Activated CD8-positive, alpha-beta T cell treated with anti-CD3 and anti-CD28 coated beads for 36 hours (primary cell): ENCODE measurements around the gene FAM53A. TPM values are rescaled to one million over a fixed set of nuclear protein-coding genes. Genes with fewer than 3 reads are reported as not detected.

Experiments used
- ATAC-seq: fragments of 200-7000 bp; cut with Tn5 transposase; one replicate; pipeline ENCODE4 v1.10.0; 2021; ENCODE audit warnings: mild to moderate bottlenecking, moderate library complexity
- CTCF ChIA-PET: fragments of 350-600 bp; sonication (Branson Sonifier 250); formaldehyde crosslinking; loops from one replicate; lab custom pipeline; 2021; ENCODE audit warnings: antibody characterized with exemption; lab: Charles Lee
- POLR2A ChIA-PET: fragments of 350-600 bp; sonication (Branson Sonifier 250); formaldehyde crosslinking; loops from one replicate; lab custom pipeline; 2021; ENCODE audit warnings: antibody characterized with exemption; lab: Charles Lee
- DNase-seq: peaks from one replicate; pipeline ENCODE4 v3.0.0-alpha.2; 2020
- H3K27ac Mint-ChIP-seq: one replicate; pipeline ENCODE4 v1.8.0; 2021; ENCODE audit warnings: mild to moderate bottlenecking, mixed read lengths
- H3K27me3 Mint-ChIP-seq: one replicate; pipeline ENCODE4 v1.8.0; 2021; ENCODE audit warnings: mixed read lengths
- H3K36me3 Mint-ChIP-seq: one replicate; pipeline ENCODE4 v1.8.0; 2021; ENCODE audit warnings: low read depth, mixed read lengths
- H3K4me1 Mint-ChIP-seq: one replicate; pipeline ENCODE4 v1.8.0; 2021; ENCODE audit warnings: low read depth, mixed read lengths
- H3K4me3 Mint-ChIP-seq: one replicate; pipeline ENCODE4 v1.8.0; 2021; ENCODE audit warnings: mild to moderate bottlenecking, moderate library complexity, mixed read lengths
- H3K9me3 Mint-ChIP-seq: one replicate; pipeline ENCODE4 v1.8.0; 2021; ENCODE audit warnings: mixed read lengths
- CTCF ChIP-seq: fragments of 200-600 bp; IDR thresholded peaks from one replicate; pipeline ENCODE4 v1.8.0; 2022; ENCODE audit warnings: antibody characterized with exemption, mild to moderate bottlenecking
- intact Hi-C: fragments of 100-400 bp; cut with micrococcal nuclease; formaldehyde crosslinking; loops from one replicate; pipeline ENCODE4 v1.10.0; 2022
- total RNA-seq, 2 experiments: library from RNA; stranded (reverse); gene quantifications; one replicate each; pipeline ENCODE4 v1.2.3, GENCODE V29; 2021

The FAM53A gene
- total RNA-seq, 2 experiments from 2014 or later: 1.2 to 1.8 TPM

DNA sequence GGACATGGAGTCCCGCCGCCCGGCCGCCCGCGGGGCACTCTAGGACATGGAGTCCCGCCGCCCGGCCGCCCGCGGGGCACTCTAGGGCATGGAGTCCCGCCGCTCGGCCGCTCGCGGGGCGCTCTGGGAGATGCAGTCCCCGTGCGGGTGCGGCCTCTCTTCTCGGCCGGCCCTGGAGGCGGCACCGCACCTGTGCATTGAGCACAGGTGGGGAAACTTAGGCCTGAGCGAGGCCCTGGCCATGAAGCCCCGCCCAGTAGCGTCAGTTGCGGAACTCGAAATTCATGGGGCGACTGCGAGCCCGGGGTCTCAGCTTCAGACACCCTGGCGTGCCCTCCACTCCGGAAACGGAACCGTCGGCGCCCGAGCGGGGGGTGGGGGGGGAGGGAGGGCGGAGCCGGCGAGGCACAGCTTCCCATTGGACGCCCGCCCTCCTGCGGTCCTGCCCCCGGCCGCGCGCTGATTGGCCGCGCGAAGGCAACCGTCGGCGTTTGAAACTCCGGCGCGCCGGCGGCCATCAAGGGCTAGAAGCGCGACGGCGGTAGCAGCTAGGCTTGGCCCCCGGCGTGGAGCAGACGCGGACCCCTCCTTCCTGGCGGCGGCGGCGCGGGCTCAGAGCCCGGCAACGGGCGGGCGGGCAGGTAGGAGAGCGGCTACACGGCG lies 37.0 kb upstream of the FAM53A start, which contains the start of the genes TACC3 and TMEM129:
Gene TACC3 (plus strand): TSS at position 519 of the 663 bp plus-strand sequence. CDS start 1,901 bp downstream, outside the sequence.
Gene TMEM129 (minus strand): TSS at position 321 of the 663 bp plus-strand sequence. CDS start 486 bp downstream, outside the sequence.
- peak; percentile 96 for DNase-seq
- H3K27ac Mint-ChIP-seq: peak within 1 kb of the TSS; percentile 99
- no peaks in the 10 kb centered on the region for H3K27me3 Mint-ChIP-seq
- intact Hi-C loops: no loop called here
- no peak for TF ChIP-seq CTCF
- no peaks in the 10 kb centered on the region for H3K9me3 Mint-ChIP-seq
- H3K4me1 Mint-ChIP-seq: peaks cover 40% of the 10 kb centered on the region
- ChIA-PET POLR2A (interaction anchor here (0.9 to 11.2 kb wide), 10 partner anchors 9 to 149 kb away, joined by 3 to 190 read pairs (median 6); partner anchors contain the start of genes NSD2 and SLBP), CTCF (interaction anchor here (1.7 to 15.4 kb wide), 5 partner anchors 8 to 29 kb away, joined by 3 to 257 read pairs (median 6); no protein-coding TSS in a partner anchor)
- H3K4me3 Mint-ChIP-seq: peak within 1 kb of the TSS; percentile 97
- peak; percentile 81 for ATAC-seq
- peaks cover 46% of the 10 kb centered on the region for H3K36me3 Mint-ChIP-seq

DNA sequence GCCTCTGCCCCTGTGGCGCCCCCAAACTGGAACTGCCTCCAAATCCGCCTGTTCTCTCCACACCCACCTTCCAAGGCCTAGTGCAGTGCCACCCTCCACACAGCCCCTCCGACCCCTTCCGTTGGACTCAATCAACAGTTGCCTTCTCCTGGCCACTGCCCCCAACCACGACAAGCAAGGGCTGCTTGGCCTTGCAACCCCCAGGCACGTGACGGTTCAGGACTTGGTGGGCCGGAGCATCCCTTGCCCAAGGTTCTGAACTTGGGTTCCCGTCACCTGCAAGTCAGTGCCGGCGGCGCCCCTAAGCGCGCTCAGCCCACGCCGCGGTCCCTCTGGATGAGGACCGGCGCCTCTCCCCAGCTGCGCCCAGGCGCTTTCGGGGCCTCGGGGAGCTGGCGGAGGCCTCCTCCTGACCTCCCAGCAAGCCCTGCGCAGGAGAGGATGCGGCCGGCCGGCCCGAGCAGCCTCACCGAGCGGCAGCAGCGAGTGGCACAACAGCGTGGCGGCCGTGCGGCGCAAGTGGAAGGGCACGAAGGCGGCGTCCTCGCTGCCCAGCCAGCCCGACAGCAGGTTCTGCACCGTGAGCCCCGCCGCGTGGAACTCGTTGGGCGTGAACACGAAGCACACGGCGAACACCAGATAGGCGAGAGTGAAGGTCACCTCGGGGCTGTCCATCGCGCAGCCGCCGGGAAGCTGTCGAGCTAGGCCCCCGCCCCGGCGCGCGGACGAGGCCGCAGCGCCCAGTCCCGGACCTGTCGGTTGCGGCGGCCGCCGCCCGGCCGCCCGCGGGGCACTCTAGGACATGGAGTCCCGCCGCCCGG lies 36.3 kb upstream of the FAM53A start:
- peak overlapping the region; percentile 93 for H3K4me3 Mint-ChIP-seq
- H3K36me3 Mint-ChIP-seq: peaks cover 46% of the 10 kb centered on the region
- peak overlapping the region; percentile 95 for H3K27ac Mint-ChIP-seq
- H3K27me3 Mint-ChIP-seq: no peaks in the 10 kb centered on the region
- ATAC-seq (peak; percentile 16), DNase-seq (peak; percentile 62)
- CTCF ChIA-PET: interaction anchor here (2.0 to 15.4 kb wide), 4 partner anchors 9 to 28 kb away, joined by 5 to 257 read pairs (median 8); no protein-coding TSS in a partner anchor
- no peaks in the 10 kb centered on the region for H3K9me3 Mint-ChIP-seq
- TF ChIP-seq CTCF: no peak
- intact Hi-C loops: no loop called here
- peaks cover 41% of the 10 kb centered on the region for H3K4me1 Mint-ChIP-seq
- POLR2A ChIA-PET: interaction anchor here (0.9 to 11.2 kb wide), 10 partner anchors 10 to 153 kb away, joined by 3 to 190 read pairs (median 5); partner anchors contain the start of gene SLBP

GRCh38 chr4:1718095-1718850 lies 34.2 kb upstream of the FAM53A start:
- intact Hi-C loops: no loop called here
- Mint-ChIP-seq H3K4me1 (peaks cover 39% of the 10 kb centered on the region), H3K9me3 (no peaks in the 10 kb centered on the region), H3K4me3 (peak overlapping the region; percentile 55), H3K27ac (peak overlapping the region; percentile 75), H3K27me3 (no peaks in the 10 kb centered on the region), H3K36me3 (peaks cover 48% of the 10 kb centered on the region)
- TF ChIP-seq CTCF: no peak
- POLR2A ChIA-PET: interaction anchor here (0.8 to 11.2 kb wide), 6 partner anchors 8 to 152 kb away, joined by 3 to 190 read pairs (median 4); partner anchors contain the start of gene SLBP
- no peak for DNase-seq
- CTCF ChIA-PET: interaction anchor here (15.4 kb wide), 1 partner anchor 26 kb away, joined by 257 read pairs; no protein-coding TSS in a partner anchor
- ATAC-seq: no peak

- Mint-ChIP-seq H3K36me3 (peaks cover 46% of the 10 kb centered on the region), H3K4me1 (peaks cover 33% of the 10 kb centered on the region), H3K9me3 (no peaks in the 10 kb centered on the region), H3K4me3 (no peak overlapping the region), H3K27me3 (no peaks in the 10 kb centered on the region), H3K27ac (no peak overlapping the region)
- TF ChIP-seq CTCF: no peak
- ChIA-PET CTCF (interaction anchor here (0.8 to 15.4 kb wide), 2 partner anchors 9 to 25 kb away, joined by 4 to 257 read pairs; no protein-coding TSS in a partner anchor), POLR2A (interaction anchor here (0.9 to 11.2 kb wide), 5 partner anchors 7 to 153 kb away, joined by 3 to 190 read pairs (median 5); partner anchors contain the start of gene SLBP)
- intact Hi-C loops: no loop called here
- ATAC-seq (no peak), DNase-seq (no peak)
Observed at GRCh38 chr4:1717129-1718094, 33.3 kb upstream of the FAM53A start.
